NCI-H69 (cell line): Measurements from ENCODE around the gene SKA1.

ENCODE experiments used
- DNase-seq: peaks from one replicate; lab custom pipeline; 2025; lab: John Stamatoyannopoulos, UW

The SKA1 gene, protein sequence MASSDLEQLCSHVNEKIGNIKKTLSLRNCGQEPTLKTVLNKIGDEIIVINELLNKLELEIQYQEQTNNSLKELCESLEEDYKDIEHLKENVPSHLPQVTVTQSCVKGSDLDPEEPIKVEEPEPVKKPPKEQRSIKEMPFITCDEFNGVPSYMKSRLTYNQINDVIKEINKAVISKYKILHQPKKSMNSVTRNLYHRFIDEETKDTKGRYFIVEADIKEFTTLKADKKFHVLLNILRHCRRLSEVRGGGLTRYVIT

DNA sequence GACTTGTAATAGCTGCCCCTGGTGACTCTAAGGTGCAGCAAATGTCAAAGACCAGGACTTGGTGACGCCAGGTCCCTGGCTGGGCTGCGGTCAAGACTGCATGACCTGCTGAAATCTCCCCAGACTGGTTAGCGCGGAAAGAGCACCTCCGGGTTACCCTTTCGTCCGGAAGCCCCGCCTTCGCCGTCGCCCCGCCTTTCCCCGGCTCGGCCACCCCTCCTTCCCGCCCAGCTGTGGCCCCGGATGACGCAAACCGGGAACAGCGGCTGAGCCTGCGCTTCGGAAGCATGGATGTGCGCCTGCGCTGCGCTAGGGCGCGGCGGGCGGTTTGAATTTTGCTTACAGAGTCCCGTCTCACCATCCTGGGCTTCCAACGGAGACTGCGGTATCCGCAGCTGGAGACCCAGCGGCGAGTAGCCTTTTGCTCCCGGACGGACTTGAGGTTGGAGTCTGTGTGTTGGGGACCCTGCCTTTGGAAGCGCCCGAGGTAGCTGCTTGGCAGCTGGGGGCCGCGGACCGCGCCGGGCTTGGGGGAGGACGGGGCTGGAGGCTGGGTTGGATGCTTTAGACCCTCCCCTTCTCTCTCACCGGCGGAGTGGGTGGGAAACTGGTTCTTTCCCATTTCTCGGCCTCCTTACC, at the start of gene SKA1:
TSS of gene SKA1 (plus strand) at position 294 of the 639 bp plus-strand sequence. CDS start 785 bp downstream, outside the sequence.
- DNase-seq, result peak; percentile 99

DNA sequence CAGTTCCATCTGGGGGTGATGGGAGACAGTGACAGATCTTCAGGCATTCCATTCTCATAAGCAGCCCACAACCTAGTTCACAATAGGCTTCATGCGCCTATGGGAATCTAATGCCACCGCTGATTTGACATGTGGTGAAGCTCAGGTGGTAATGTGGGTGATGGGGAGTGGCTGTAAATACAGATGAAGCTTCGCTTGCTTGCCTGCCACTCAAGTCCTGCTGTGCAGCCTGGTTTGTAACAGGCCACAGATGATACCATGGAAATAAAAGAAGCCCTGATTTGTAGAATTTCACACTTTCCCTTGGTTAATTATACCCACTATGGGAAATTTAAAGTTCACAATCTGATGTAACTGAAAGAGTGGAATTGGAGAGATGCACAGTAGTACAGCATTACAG, 46.9 kb upstream of the SKA1 start:
- DNase-seq, result peak; percentile 56

DNA sequence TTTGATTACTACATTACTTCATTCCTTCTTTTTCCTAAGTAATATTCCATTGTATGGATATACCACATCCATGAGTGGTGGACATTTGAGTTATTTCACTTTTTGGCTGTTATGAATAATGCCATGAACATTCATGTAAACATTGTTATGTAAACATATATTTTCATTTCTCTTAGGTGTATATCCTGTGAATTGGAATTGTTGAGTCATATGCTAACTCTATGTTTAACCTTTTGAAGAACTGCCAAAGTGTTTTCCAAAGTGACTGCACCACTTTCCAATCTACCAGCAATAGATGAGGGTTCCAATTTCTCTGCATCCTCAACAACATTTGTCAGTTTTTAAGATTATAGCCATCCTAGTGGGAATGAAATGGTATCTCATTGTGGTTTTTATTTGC, 44.7 kb upstream of the SKA1 start:
- no peak for DNase-seq

DNA sequence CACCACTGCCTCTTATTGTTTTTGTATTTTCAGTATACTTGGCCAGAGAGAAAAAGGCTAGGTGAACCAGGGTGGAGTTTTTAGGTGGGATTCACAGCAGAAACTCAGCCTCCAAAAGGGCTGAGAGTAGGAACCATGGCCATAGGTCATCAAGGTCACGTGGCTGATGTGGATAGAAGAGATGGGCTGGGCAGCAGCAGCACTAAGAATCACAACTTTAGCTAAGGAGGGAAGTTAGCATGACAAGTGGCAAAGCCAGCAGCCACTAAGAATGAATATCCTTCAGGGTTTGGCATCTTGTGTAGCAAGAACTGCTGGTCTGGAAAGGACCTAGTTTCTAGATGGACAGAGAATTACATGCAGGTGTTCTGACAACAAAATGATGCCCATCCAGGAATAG, 43.2 kb upstream of the SKA1 start:
- no peak for DNase-seq

DNA sequence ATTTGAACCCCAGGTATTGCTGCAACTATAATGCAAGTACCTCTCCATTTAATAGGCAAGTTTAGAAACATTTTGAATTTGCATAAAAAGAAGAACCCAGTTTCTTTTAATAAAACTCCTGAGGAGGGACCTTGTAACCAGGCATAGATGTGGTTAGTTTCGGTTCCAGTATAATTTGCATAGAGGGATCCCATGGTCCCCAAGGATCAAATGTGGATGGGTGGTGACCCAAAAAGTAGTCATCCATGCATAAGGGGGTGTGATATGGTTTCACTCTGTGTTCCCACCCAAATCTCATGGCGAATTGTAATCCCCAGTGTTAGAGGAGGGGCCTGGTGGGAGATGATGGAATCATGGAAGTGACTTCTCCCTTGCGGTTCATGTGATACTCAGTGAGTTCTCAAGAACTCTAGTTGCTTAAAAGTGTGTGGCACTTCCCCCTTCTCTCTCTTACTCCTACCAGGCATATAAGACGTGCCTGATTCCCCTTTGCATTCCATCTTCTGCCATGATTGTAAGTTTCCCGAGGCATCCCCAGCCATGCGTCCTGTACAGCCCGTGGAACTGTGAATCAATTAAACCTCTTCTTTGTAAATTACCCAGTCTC, 40.2 kb upstream of the SKA1 start:
- DNase-seq, result no peak

DNA sequence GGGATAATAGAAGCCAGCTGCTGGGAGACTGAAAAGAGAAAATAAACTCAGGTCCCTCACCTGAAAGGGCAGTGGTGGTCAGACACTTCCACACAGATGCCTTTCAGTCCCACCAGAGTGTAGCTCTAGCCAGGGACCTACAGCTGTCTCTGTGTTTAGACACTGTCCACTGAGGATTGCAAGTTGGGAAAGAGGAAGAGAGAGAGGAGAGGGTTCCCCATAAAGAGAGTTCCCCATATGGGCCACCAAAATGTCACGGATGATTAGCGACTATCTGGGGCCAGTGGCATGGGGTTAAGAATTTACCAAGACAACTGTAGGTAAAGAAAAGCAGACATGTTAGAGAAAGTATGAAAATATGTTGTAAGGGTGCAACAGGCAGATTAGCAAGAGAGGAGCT, 36.7 kb upstream of the SKA1 start:
- DNase-seq, result no peak

DNA sequence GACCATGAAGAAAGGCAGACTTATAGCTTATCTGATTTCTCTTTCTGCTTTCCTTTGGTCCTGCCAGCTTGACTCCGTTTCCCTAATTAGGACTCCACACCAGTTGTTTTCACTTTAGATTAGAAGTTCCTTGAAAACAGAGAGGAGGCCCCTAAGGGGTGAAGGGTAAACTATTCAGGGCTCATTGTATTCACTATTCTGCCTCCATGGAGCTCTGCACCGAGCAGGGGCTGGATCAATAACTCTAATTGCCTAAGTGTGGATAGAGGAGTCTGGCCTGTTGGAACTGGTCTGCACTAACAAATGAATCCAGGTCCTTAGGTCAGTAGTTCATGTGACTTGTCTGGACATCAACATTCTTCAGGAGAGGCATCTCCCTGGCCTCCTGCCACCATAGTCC, 36.1 kb upstream of the SKA1 start:
- no peak for DNase-seq

DNA sequence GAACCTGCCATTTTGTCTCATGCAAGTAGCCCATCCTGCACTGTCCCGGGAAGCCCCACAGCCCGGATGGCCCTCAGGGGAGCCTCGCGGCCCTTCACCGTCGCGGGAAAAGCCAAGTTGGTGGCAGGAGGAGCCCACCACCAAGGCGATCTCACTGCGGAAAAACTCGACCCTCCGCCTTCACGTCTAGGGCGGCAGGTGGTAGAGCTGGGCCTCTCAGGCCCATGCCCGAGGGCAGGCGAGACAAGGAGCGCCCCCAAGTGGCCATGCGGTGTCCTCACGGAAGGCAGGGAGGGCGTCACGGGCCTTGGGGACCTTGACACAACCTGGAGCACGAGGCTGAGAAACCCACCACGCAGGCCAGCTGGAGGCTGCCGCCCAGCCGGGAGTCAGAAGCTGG, 34.8 kb upstream of the SKA1 start:
- peak; percentile 32 for DNase-seq

DNA sequence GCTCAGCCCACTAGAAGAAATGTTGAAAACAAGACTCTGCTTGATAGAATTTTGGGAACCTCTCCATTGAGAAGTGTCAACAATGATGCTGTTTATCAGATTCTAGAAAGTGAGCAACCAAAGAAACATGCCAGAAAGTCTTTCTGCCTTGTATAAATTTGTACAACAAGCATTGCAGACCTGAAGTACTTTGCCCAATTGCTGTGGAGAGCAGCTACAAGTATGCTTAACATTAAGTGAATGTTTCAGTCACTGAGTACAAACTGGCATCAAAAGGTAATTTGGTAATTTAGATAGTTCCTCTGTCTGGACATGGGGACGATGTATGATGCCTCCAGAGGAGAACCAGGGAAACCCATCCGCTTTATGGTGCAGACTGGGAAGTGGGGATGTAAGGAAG, 33.4 kb upstream of the SKA1 start:
- peak; percentile 17 for DNase-seq

DNA sequence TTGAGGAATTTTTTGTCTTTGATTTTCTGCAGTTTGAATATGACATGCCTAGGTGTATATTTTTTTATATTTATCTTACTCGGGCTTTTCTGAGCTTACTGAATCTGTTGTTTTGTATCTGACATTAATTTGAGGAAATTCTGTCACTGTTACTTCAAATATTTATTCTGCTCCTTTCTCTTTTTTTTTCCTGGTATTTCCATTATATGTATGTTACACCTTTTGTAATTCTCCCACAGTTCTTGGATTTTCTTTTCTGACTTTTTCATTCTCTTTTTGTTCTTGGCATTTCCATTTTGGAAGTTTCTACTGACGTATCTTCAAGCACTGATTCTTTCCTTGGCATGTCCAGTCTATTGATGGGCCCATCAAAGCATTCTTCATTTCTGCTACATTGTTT, 24.1 kb upstream of the SKA1 start:
- no peak for DNase-seq

DNA sequence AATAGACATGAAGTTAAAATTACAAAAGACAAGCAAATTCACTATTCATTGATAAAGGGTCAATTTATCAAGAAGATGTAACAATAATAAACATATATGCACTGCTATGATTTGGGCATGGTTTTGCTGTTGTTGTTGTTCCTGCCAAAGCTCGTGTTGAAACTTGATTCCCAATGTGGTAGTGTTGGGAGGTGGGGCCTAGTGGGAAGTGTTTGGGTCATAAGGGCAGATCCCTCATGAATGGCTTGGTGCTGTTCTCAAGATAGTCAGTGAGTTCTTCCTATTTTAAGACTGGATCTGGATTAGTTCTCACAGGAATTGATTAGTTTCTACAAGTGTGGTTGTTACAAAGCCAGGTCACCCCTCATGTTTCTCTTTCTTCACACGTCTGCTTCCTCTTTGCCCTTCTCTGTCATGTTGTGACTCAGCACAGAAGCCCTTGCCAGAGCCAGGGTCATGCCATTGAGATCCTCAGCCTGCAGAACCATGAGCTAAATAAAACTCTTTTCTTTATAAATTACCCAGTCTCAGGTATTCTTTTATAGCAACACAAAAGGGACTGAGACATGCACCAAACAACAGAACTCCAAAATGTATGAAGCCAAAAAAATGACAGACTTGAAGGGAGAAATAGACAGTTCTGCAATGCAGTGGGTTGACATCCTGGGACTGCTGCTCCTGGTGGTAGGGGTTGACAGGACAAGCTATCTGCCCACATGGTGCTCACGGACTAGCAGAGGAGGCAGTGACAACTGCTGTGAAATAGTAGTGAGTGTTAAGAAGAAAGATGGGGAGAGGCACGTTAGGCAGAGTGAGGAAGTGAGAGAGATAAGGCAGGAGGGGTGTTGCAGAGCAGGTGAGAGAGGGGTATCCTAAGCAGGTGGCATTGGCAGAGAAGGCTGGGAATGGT, 18.6 kb upstream of the SKA1 start:
- DNase-seq, result peak; percentile 25

DNA sequence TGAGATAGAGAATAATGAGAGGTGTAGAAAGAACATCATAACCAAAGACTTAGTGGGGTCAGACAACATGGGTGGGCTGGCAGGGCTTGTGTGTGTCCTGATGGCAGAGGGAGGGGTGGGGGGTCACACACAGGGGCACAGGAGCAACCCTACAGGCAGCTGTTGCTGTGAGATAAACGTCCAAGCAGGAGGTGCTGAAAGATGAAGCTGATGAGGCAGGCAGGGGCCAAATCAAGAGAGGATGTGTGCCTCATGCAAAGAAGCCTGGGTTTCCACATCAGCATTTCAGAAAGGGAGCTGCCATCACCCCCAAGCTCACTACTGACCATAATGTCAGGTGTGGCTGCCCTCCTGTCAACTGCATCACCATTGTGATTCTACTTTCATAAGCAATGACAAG, 16.0 kb upstream of the SKA1 start:
- DNase-seq, result no peak

DNA sequence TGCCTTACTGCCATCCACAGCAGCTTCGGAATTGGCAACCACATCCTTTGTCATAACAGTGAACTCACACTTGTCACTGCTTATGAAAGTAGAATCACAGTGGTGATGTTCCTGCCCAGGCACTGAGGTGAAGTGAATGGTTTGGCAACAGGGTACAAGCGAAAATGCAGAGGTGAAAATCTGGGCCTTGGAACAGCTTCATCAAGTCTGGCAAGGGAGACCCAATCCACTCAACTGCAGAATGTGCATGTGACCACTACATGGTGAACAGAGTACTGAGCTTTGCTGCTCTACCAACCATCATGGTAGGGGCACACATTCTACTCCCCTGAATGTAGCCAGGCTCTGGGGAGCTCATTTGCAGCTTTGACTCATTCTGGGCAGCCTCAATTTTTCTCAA, 15.0 kb upstream of the SKA1 start:
- DNase-seq, result no peak

DNA sequence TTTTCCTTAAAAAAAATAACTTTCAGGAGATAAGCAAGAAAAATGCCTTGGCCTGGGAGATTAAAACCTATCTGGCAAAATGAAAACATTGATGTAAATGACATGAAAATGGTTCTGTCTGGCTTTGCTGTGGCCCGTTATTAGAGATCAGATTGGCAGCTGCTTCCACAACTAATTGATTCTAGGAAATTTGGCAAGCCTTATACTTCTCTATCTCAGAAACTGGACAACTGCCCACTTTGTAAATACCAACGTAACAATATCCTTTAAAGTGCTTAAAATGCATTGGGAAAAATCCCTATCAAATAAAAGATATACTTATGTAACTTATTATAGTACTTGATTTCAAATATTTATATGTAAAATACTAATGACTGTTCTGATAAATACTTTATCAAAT, 14.2 kb upstream of the SKA1 start:
- DNase-seq, result no peak

DNA sequence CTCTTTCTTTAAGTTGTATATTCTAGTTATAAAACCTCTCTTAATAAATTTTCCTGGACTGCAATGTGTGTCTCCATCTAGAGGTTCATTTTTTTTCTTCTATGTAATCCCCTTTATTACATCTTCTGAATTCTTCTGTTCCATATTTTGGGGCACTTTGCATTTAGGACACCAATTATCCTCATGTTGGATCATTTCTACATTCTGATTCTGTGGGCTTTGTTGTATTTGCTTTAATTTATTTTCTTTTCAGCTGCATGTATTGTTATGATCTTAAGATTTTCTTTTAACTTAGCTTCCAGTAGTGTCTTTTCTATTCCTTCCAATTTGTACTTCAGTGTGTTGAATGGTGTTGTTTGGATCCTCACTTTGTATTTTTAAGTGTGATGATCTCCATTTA, 5.2 kb upstream of the SKA1 start:
- no peak for DNase-seq

DNA sequence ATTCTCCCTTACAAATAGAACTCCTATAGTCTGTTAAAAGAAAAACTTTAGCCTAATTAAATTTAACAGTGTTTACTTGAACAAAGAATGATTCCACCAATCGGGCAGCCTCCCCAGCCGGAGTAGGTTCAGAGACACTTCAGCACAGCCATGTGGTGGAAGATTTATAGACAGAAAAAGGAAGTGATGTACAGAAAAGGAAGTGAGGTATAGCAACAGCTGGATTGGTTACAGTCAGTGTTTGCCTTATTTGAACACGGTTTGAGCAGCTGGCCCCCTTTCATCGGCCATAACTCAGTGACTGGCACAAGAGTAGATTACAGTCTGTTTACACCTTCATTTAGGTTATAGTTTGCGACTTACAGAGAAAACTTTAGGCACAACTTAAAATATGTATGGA, 2.1 kb upstream of the SKA1 start:
- peak; percentile 27 for DNase-seq

DNA sequence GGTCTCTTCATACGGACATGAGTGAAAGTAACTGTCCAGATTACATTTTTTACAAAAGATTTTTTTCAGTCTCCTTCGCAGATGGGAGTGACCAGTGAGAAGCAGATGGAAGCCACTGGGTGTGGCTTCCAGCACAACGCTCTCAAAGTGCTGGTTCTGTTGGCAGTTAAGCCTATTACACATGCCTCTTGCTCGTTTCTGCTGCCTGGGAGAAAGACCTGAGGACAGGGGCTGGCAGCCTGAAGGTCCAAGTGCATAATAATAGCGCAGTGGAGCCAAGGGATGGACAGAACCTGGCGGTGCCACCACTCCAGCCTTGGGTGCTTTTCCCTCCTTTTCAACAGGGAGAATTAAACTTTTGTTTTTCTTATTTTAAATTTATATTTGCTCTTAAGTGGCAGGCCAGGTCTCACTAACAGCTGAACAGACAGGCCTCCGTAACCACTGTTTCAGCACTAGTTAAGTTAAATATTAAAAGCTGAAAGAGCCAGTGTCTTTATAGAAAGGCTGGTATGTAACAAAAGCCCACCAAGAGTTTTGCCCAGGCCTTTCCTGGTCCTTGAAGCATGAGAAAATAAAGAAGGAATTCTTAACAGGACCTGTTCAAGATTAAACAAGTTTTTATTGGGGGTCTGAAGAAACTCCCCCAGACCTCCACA, 1.2 kb upstream of the SKA1 start:
- DNase-seq, result no peak

DNA sequence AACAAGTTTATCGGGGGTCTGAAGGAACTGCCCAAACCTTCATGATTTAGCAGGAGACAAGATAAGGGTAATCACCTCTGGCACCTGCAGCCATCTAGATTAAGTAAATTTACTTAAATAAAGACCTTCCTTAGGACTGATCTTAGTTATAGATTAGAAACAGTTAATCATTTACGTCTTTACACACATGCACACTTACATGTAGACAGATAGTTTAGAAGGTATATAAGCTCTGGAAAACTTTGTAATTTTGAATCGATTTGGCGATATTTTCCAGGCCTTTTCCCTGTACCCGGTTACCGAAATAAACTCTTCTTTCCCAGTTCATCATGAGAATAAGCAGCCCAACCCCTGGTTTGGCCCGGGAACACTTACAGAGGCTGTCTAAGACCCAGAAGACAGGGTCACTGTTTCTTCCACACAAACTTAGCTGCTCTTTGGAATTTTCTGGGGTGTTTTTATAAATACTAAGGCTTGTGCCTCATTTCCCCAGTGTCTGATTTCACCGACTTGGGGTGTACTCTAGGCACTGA, 560 bp upstream of the SKA1 start:
- no peak for DNase-seq

DNA sequence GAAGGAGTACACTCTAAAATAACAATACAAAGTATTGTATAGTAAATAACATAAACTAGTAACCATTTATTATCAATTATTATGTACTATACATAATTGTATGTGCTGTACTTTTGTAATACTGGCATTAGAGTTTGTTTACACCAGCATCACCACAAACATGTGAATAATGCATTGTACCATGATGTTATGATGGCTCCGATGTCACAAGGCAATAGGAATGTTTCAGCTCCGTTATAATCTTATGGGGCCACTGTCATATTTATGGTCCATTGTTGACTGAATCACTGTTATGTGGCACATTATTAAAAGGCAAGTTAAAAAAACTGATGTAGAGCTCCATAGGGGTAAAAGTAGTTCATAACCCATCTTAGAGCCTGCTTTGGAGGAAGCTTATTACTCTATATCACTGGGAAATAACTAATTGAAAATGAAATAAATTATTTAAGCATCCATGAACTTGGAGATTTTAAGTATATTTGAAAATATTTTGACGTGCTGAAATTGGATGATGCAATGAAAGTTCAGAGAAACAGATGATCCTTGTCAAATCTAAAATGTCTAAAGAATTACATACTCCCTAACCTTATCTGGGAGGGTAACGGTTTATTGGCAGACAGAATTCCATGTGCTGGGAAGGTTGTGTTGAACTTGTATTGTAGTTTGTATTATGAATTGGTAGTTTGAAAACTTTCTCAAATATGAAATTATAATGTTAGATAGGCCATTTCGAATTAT, 2.4 kb downstream of the SKA1 start:
- no peak for DNase-seq

DNA sequence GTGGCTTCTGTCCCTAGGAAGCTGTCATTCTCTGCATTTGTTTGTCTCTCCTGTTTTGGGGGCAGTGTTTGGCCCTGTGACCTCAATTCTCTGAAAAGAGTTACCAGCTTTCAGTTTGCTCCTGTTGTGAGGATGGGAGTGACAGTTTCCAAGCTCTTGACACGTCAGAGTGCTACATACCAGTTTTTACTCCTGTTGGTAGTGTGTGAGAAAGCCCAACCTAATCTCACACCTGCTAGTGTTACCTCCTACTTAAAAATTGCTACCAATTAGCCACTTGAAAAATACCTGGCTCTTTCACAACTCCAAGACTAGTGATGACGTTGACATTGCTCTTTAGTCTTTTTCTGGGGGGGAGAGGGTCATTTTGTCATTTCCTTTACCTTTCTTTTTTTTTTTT, 14.1 kb downstream of the SKA1 start:
- no peak for DNase-seq

DNA sequence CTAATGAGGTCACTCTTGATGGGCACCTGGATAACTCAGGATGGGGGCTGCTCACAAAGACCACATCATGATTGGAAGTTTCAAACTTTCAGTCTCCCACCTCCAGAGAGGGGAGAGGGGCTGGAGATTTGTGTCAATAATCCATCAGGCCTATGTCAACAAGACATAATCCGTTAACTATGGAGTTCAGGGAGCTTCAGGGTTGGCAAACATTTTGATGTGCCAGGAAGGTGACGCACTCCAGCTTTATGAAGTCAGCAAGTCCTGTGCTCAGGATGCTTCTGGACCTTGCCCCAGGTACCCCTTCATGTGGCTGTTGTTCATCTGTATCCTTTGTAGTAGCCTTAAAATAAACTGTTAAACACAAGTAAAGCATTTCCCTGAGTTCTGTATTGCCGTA, 19.0 kb downstream of the SKA1 start:
- DNase-seq, result peak; percentile 29
